GM19324 (cell line): Measurements from ENCODE around the gene ASPHD2.
"Not testable (repeated sequence)": the region's sequence is repeated elsewhere in the genome, so short reads cannot be mapped to it uniquely, and the experiment has no call there.

ENCODE experiments used
- ATAC-seq: cut with Tn5 transposase; IDR thresholded peaks from one replicate; pipeline ENCODE4 v1.9.1; 2021; ENCODE audit warnings: mild to moderate bottlenecking, moderate library complexity; ENCODE audit not compliant: unreplicated experiment, low FRiP score

Gene ASPHD2, protein sequence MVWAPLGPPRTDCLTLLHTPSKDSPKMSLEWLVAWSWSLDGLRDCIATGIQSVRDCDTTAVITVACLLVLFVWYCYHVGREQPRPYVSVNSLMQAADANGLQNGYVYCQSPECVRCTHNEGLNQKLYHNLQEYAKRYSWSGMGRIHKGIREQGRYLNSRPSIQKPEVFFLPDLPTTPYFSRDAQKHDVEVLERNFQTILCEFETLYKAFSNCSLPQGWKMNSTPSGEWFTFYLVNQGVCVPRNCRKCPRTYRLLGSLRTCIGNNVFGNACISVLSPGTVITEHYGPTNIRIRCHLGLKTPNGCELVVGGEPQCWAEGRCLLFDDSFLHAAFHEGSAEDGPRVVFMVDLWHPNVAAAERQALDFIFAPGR

DNA sequence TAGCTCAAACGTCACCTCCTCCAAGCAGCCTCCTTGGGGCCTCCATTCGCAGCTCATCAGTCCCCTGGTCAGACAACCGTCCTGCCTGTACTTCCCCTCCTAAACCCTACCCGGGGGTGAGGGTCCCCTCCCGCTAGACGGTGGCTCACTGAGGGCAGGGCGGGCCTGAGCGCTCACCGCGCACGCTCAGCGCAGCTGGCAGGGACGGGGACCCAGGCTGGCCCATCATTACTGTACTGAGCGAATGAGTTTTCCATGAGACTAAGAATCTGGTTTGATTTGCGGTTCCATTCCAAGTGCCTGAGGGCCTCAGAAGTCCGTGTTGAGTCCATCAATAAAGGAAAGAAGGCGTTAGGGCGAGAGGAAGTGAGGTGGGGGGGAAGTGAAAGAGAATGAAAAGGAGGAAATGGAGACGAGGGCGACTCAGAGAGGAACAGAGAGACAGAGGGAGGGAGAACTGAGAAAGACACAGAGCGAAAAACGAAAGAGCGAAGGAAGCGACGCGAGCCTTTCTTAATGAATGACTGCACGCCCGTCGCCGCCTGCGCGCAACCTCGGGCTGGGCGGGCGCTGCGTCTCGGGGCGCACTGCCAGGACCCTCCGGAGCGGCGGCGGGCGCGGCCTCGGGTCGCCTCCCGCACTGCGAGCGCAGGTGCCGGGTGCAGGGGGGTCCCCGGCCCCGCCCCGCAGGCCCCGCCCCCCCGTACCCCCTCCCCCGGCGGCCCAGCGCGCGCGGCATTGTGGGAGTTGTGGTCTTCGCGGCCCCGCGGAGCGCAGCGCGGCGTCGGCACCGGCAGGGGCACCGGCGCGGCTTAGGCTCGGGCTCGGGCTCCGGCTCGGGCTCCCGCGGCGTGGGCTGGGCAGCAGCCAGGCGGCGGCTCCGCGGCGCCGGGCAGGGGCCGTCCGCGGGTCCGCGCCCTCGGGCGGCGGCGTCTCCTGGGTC, at the start of gene ASPHD2:
Gene ASPHD2 (plus strand): TSS at position 746 of the 943 bp plus-strand sequence. CDS start 4,356 bp downstream, outside the sequence.
- peak; percentile 73 for ATAC-seq

DNA sequence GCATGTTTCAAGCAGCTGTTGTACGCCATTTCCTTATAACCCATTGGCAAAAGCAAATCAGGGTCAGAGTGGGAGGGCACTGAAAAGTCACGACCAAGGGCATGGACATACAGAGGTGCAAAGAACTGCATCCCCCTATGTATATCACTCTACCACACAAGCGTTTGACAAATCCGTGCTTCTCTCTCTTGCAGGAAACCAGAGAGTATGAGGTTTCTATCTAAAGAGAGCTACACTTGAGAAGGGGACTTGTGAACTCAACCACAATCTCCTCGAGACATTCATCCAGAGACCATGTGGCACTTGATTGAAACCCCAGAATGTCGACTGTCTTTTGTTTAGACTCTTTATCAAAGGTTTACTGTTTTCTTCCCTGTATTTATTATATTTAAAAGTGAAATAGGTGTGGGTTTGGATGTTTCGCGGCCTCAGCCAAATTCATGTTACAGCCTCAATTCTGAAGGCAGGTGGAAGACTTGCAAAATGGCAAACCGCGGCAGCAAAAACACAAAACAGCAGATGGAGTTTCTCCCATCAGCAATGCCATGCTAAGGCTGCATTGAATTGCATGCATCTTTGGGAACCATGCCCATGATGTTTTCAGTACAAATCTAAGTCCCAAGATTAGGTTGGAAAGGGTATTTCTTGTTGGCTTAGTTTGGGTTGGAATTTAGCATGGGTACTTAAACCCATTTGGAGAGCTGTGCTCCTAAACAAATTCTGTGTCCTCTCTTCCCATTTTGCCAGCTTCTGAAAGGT, 48.8 kb upstream of the ASPHD2 start:
- no peak for ATAC-seq

DNA sequence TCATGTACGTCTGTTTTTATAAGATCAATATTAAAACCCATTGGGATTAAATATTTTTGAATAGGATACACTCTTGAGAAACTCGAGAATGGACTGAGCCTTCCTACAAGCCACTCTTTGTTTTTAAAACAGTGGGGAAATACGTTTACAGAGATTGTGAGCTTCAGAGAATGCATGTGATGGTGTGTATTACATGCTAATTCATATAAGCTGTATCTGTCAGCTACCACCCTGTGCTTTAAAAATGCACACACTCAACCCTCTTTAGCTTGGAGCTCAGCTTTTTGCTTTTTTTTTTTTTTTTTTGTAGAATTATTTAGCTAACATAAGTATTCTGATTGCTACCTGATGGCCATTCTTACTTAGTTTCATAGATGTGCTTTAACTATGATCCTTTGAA, 46.3 kb upstream of the ASPHD2 start:
- ATAC-seq: no peak

DNA sequence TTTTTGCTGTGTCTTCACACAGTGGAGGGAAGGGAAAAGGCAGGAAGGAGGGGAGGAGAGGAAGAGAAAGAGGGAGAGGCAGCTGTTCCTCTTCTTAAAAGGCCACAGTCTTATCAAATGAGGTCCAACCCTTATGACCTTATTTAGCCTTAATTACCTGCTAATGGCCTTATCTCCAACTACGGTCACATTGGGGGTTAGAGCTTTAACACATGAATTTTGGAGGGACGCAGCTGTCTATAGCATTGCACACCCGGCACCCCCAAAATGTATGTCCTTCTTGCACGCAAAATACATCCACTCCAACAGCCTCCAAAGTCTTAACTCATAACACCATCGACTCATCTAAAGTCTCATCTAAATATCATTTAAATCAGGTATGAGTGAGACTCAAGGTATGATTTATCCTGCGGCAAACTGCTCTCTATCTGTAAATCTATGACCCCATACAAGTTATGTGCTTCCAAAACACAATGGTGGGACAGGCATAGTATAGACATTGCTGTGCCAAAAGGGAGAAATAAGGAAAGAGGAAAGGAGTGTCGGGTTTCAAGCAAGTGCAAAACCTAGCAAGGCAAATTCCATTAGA, 45.0 kb upstream of the ASPHD2 start:
- ATAC-seq: no peak

DNA sequence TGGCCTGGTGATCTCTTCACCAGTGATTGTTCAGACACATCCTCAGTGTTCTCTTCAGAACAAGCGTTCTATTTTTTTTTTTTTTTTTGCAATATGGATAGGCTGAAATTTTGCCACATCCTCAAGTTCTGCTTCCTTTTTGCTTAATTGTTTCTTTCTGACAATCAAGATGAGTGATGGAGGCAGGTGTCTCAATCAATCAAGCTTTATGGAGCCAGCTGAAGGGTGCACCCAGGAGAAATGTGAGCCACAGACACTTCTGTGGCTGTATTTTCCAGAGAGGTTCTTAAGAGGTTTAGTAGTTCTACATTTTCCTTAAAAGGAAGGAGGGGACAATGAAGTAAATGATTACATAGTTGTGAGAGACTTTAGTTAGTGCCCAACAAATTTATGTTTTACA, 43.9 kb upstream of the ASPHD2 start:
- ATAC-seq: no peak

DNA sequence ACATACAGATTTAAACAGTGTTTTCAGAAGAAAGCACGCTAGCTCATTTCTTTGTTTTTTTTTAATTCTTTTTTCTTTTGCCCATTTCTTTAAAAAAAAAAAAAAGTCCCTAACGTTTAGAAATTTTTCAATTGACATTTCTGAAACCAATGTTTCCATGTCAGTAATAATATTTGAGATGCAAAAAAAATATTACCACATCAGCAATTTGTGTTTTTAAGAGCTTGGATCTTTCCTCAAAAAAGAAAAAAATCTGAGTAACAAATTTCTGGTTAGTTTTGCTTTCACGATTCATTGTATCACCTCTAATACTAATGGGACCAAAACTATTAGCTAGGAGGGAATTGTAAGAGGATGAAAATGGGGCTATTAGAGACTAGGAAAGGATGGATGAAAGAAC, 39.9 kb upstream of the ASPHD2 start:
- no peak for ATAC-seq

DNA sequence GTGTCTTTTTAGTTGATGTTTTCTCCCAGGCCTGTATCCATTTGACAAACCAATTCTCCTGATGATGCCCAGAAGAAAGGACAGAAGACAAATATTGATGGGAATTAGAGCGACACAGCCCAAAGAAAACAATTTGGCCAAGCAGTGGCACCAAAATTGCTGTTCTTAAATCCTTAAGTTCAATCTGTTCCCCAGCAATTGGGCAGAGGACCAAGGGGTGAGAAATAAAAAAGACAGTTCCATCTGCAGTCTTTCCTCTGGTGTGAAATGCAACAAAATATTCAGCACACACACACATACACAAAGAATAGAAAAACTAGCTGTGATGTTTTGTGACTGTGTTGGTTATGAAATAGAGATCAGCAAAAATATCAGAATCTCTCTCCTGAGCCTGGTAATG, 38.0 kb upstream of the ASPHD2 start:
- ATAC-seq: no peak

DNA sequence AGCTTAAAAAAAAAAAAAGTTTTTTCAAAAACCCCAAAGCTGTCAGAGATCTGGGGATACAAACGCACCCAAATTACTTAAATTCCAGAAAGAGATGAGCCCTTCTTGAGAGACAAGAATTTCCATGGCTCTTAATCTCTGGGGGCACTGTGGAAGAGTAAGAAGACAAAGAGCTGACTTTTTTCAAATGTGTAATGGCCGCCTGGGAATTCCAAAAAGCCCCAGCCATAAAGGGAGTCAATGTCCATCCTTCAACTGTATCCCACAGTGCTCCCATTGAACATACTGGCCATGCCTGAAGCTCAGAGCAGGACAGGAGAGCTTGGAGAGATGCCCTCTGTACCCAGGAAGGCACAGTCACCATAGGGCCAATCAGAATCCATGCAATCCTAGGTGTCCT, 37.4 kb upstream of the ASPHD2 start:
- ATAC-seq: no peak

DNA sequence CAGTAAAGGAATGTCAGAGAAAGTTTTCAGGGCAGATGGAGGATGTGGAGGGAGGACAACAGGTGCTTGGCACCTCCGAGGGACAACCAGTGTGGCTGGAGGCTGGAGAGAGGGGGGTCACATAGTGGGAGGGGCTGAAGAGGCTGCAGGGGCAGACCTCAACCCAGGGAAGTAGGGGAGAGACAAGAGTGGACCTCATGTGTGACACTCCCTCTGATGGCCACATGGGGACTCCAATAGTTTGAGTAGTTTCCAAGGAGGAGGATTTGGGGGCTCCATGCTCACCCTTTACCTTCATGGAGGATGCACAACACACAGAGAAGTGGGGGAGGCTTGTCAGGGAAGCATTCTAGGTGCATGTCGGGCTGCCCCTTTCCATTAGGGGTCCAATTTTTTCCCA, 35.1 kb upstream of the ASPHD2 start:
- ATAC-seq: no peak

DNA sequence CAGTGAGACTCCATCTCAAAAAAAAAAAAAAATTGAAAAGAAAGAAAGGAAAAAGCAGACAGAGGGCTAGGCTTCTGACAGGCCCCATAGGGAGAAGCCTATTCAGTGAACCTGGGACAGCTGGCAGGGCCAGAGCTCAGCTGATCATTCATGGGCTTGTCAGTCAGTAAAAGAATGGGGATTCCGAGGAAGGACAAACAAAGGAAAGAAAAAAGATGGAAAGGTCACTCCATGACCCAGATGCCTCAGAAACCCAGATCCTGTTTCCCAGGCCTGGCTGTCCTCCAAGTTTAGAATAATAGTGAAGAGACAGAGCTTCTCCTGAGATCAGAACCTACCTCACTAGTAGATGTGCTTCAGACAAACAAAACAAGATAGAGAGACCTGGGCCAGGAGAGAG, 34.3 kb upstream of the ASPHD2 start:
- ATAC-seq: no peak

DNA sequence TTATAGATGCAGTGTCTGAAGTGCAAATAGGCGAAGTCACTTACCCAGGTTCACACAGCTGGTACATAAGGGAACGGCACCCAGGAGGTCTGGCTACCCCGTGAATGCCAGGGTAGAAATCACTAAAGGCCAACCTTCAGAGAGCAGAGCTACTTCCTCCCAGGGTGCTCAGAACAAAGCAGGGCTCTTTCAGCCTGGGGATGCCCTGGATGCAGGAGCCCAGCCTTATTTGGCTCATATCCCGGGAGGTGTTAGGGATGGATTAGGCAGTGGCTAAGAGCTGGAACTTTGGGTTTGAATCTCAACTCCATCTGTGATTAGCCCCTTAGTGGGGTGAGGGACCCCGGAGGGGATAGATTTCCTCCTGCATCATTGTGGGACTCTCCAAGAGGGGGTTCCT, 33.1 kb upstream of the ASPHD2 start:
- no peak for ATAC-seq

DNA sequence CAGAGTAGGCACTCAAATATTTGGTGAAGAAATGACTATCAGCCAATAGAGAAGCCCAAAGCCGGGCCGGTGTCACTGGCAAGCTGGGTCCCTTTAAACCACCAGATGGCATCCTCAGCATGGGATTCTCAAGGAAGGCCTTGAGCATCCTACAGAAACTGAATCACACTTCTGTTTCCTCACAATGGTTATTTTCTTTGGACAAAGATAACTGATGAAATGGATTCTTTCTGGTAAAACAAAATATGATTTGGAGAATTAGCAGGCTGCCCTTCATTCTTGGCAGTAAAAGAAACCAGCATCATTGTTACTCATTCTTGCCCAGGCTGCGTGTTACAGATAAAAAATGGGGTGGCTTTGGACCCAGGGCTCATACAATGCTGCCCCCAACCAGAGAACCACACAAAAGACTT, 30.3 kb upstream of the ASPHD2 start:
- no peak for ATAC-seq

DNA sequence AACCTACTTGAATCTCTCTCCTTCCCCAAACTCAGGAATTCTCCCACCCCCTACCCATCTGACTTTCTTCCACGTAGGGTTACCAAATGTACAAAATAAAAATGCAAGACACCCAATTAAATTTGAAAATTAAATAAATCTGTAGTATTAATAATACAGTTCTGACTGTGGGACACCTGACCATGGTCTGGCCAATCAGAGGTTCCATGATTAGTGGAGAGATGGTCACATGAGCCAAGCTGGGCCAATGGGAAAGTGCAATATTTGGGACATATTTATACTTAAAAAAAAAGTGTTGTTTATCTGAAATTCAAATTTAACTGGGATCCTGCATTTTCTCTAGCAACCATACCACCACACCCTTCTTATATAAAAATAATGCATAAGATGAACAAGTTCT, 29.8 kb upstream of the ASPHD2 start:
- ATAC-seq: no peak

DNA sequence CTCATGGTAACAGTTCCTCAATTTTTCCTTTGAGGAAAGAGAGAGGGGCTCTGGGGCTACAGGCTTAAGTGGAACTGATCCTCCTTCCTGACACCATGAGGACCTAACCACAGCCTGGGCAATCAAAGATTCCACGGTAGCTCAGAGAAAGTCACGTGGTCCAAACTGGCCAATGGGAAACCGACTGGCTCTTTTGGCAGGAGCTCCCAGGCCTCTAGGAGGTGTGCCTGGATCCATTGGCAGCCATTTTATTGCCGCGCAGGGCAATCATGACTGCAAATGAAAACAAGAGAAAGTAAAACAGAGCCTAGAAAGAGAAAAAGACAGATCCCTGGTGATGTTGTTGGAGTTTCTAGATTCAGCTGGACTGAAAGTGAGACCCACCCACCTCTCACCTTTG, 27.3 kb upstream of the ASPHD2 start:
- ATAC-seq: no peak

DNA sequence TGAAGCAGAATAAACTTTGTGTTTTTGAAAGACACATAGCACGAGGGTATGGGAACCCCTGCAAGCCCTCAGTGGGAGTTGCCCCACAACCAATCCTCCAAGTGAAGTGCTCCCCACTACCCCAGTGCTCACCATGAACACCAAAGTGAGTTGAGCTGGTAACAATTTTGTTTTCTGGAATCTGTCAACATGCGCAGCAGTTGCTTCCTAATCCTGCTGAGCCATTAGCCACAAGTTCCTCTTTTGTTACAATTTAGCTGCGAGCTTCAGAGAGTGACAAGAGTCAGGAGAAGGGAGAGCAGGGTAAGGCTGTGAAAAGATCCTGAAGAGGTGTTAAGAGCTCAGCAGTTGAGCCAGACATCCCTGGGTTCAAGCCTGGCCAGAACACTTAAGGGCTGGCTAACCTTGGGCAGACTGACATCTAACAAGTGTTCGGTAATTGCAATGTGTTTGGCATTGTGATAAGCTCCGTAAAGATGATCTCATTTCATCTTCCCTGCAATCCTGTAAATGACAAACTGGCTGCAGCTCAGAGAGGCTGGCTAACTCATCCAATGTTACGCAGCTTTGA, 24.1 kb upstream of the ASPHD2 start:
- ATAC-seq: no peak

DNA sequence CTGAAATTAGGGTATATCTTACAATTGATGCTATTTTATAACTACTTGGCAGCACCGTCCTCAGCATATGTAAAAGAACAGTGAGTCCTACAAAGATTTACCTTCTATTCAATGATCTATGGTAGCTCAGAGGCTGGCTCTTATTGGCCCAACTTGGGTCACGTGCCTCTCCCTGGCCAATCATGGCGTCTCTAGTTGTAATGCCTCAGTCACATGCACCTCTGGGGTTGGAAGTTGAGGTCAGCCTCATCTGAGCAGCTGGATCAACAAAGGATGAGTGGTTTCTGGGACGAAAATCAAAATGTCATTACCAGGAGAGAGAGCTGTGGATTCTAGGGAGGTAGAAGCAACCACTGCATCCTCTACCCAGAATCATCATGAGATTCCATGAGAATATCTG, 22.9 kb upstream of the ASPHD2 start:
- no peak for ATAC-seq

DNA sequence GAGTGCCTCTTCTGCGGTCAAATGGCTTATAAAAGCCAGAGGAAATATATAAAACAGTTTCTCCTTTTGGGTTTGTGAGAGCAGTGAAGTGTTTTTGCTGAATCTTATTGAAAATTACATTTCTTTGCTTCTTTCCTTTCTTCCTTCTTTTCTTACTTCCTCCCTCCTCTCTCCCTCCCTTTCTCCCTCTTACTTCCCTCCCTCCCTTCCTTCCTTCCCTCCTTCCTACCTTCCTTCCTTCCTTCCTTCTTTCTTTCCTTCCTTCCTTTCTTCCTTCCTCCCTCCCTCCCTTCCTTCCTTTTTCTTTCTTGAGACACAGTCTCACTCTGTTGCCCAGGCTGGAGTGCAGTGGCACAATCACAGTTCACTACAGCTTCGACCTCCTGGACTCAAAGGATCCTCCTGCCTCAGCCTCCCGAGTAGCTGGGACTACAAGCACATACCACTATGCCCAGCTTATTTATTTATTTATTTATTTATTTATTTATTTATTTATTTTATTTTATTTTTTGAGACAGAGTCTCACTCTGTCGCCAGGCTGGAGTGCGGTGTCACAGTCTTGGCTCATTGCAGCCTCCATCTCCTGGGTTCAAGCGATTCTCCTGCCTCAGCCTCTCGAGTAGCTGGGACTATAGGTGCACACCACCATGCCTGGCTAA, 20.4 kb upstream of the ASPHD2 start:
- not testable (repeated sequence) for ATAC-seq

DNA sequence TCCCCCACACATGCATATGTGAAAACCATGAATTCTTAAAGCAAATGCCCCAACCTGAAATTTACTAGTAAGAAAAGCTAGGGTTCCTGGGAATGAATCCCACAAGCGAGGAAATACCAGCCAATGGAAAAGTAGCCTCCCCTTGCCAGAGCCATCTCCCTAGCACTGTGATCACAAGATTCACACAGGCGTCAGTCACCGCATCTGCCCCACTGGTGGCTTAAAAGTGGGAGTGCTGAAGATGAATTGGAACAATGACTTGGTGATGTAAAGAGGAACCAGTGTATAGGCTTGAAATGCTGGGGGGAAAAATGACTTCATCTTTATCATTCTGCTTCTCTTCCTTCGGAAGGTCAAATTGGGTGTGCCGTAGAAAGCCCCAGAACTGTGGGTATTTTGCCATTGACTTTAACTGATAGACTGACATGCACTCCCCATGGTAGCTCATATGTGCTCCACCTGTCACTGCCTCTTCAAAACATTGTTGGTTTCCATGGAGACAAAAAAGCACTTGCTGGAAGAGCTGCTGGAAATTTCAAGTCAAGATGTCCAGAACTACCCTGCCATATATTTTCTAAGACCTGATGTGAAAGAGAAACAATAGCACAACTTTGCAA, 19.2 kb upstream of the ASPHD2 start:
- no peak for ATAC-seq

DNA sequence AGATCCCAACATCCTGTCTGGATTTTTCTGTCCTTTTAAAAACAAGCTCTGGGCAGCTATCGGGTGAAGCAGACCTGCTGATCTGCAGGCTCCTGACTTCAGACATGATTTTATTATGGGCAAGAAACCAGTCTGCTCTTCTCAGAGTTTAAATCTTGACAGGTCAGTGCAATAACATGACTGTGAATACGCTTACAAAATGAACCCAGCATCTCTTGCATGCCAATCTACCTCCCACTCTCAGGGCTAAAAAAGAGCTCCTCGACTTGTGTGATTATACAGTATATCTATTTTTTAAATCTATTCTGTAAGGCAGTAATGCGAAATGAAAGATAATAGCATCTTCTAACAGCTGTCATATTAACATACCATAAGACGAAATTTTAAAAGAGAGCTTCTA, 18.7 kb upstream of the ASPHD2 start:
- ATAC-seq: no peak
